H1 (cell line): Measurements from ENCODE around the gene MROH7. TPM values are rescaled to one million over a fixed set of nuclear protein-coding genes. Genes with fewer than 3 reads are reported as not detected.

Experiments
- HDAC6 ChIP-seq: IDR thresholded peaks from one replicate; pipeline ENCODE4 v1.7.1; 2012; ENCODE audit warnings: low read depth, mild to moderate bottlenecking, inconsistent platforms, low read length, moderate library complexity
- polyA plus RNA-seq, 7 experiments: library from polyadenylated mRNA; depleted of rRNA in 3 of 7; stranded (reverse) in 5 of 7; unstranded in 2 of 7; fragments of >200 nt in 5 of 7; fragments of 200-250 nt in 2 of 7; gene quantifications; 1 replicate in 5 of 7; 2 replicates in 1 of 7; 4 replicates in 1 of 7; pipeline versions ENCODE4 v1.2.1 to v1.2.3, GENCODE V29; 2011 to 2013; ENCODE audit warnings: missing spikeins in 2 of 7, mixed read lengths in 2 of 7
- total RNA-seq: library from RNA; stranded (reverse); fragmentation: NEBNext Ultra II Directional; extraction: Animal tissue kit (Norgen Biotek cat#: 25700); gene quantifications from 2 replicates; pipeline ENCODE4 v1.2.1, GENCODE V29; 2021

MROH7 gene
- total and polyA plus RNA-seq, 2 of the 8 experiments (the other 6 are each of a cell fraction or from before 2014, with no cell fraction given), result 0.07 to 0.20 TPM

DNA sequence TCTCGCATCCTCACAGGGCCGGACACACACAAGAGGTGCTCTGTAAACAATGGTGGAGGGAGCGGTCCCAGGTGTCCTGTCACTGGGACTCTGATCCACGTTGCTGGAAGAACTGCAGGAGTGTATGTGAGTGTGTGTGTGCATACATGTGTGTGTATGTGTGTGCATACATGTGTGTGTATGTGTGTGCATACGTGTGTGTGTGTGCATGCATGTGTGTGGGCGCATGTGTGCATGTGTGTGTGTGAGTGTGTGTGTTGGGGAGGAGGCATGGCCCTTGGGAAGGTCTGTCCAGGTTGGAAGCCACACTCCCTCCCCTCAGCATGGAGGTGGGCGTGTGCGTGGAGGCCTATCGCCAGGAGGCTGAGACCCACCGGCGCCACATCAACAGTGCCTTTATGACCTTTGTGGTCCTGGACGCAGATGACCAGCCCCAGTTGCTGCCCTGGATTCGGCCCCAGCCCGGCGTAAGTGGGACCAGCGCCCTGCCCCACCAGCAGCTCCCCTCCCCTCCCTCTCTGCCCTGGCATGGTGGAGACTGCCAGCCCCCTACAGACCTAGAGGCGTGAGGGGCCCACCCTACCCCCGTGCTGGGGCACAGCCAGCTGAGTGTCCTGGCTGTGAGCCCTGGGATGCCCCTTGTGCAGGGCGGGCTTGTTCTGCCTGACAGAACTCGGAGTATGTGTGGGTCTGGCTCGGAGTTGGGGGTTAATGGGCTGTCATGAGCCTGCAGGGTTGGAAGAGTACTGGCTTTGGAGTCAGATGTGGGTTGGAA lies 40.5 kb upstream of the MROH7 start (continued):
- TF ChIP-seq HDAC6, result no peak
